ENCODE data around the gene CDC20.

DNA sequence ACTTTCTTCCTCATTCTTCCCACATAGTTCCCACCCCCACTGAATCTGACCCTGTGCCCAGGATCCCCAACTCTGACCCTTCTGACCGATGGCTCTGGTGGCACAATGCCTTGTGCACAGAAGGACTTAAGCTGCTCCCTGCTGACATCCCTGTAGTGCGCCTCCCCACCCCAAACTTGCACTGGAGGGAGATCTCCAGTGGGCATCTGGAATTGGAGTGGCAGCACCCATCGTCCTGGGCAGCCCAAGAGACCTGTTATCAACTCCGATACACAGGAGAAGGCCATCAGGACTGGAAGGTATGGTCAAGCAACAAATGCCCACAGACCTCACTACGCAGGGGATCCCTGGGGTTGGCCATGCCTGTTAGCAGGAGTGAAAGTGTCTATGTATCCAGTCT is 12.1 kb upstream of the CDC20 start:
- no peak for TF ChIP-seq CTCF (conservative IDR thresholded peaks at IDR 0.05 in 1 of 2, IDR thresholded peaks at IDR 0.05 in 1 of 2; ENCODE audit: extremely low read depth in 1 of 2, insufficient read depth in 1 of 2, low read depth in 1 of 2, low read length in 2 of 2)
- TF ChIP-seq EZH2 (IDR thresholded peaks at IDR 0.05; ENCODE audit: borderline replicate concordance, low read length) = no peak
